ENCODE data around the gene TGFB1I1. TPM values are rescaled to one million over a fixed set of nuclear protein-coding genes. Genes with fewer than 3 reads are reported as not detected.

The TGFB1I1 gene
- total and polyA plus RNA-seq, 2 donors (not counting 3 experiments of a cell fraction or from before 2014, with no cell fraction given): 73.7 to 115 TPM

GRCh38 chr16:31499928-31500327 is 28.0 kb downstream of the TGFB1I1 start:
- peaks cover 2 to 7% of the 10 kb centered on the region in 2 experiments for H3K36me3 ChIP-seq (ENCODE audit: control insufficient read depth in 2 of 2, extremely low read depth in 1 of 2, insufficient read depth in 2 of 2, low read length in 2 of 2)
- no peak overlapping the region for H3K4me2 ChIP-seq (ENCODE audit: insufficient read depth, low read length)
- CTCF ChIA-PET: interaction anchor here (0.9 to 1.7 kb wide), 3 partner anchors 8 to 44 kb away, joined by 3 to 4 read pairs (median 3); partner anchors contain the start of gene RUSF1
- no TSS peak for BruUV-seq (replicated peaks)
- no peaks in the 10 kb centered on the region for H3K9me1 ChIP-seq (replicated peaks; ENCODE audit: control insufficient read depth, extremely low read depth, insufficient read depth, low read length)
- H3K27me3 ChIP-seq (ENCODE audit: control insufficient read depth in 2 of 2, insufficient read depth in 2 of 2, low read length in 2 of 2): no peaks in the 10 kb centered on the region
- no peaks in the 10 kb centered on the region for H3K79me2 ChIP-seq (ENCODE audit: control insufficient read depth, insufficient read depth, low read length)
- no peak overlapping the region for H3K27ac ChIP-seq (ENCODE audit: insufficient read depth, low read depth, low read length)
- DNase-seq (ENCODE audit: low read depth, low spot score) (no peak), FAIRE-seq (no peak)
- H3K9me3 ChIP-seq (replicated peaks; ENCODE audit: control insufficient read depth, insufficient read depth, low read length): no peaks in the 10 kb centered on the region
- POLR2A ChIA-PET: no interaction called here
- no peak overlapping the region for H3K9ac ChIP-seq (replicated peaks; ENCODE audit: extremely low read depth, insufficient read depth, low read length)
- no peaks in the 10 kb centered on the region for H4K20me1 ChIP-seq (replicated peaks; ENCODE audit: control insufficient read depth, extremely low read depth, insufficient read depth, low read length)
- dilution Hi-C loops (cut with MboI; ENCODE audit: extremely low pct_ligation_motif_present, low sequenced_read_pairs) (no loop called here), intact Hi-C loops (cut with micrococcal nuclease) (loop anchor here (10.0 kb wide), 1 partner anchor 365 kb away; no protein-coding TSS in a partner anchor)
- no peak overlapping the region for H3K4me3 ChIP-seq (replicated peaks in 1 of 3; ENCODE audit: insufficient read depth in 1 of 3, low read depth in 1 of 3, low read length in 3 of 3)
- TF ChIP-seq POLR2AphosphoS5 (IDR thresholded peaks at IDR 0.05; ENCODE audit: insufficient read depth, low read depth, low read length) (no peak), JUN (IDR thresholded peaks at IDR 0.05; ENCODE audit: borderline replicate concordance, insufficient read depth, insufficient read length, low read depth) (no peak), EZH2 (IDR thresholded peaks at IDR 0.05; ENCODE audit: borderline replicate concordance, low read depth, low read length, severe bottlenecking) (no peak), MYC (IDR thresholded peaks at IDR 0.05; ENCODE audit: low read depth, low read length) (no peak), CTCF (IDR thresholded peaks at IDR 0.05; ENCODE audit: extremely low read depth in 1 of 2, insufficient read depth in 1 of 2, low read depth in 1 of 2, low read length in 2 of 2) (no peak), GATA2 (IDR thresholded peaks at IDR 0.05; ENCODE audit: insufficient read depth, insufficient read length, low read depth, low read length) (no peak), POLR2A (IDR thresholded peaks at IDR 0.05; ENCODE audit: low read depth, low read length) (no peak), MAX (IDR thresholded peaks at IDR 0.05; ENCODE audit: insufficient read depth, insufficient read length) (no peak), FOS (IDR thresholded peaks at IDR 0.05; ENCODE audit: borderline replicate concordance, insufficient read depth, low read length) (no peak)
- no peak overlapping the region for H2AFZ ChIP-seq (ENCODE audit: low read depth, low read length)
- peaks cover 8% of the 10 kb centered on the region for H3K4me1 ChIP-seq (ENCODE audit: control insufficient read depth, extremely low read depth, insufficient read depth, low read length)
